Memory B cell (primary cell): Measurements from ENCODE around the gene GARNL3.

Experiments
- ATAC-seq: fragments of 150-1000 bp; cut with Tn5 transposase; 2 replicates; pipeline ENCODE4 v1.10.0; 2021; ENCODE audit warnings: low read depth, mild to moderate bottlenecking, moderate library complexity
- DNase-seq, 2 donors: peaks; one replicate each; pipeline ENCODE4 v3.0.0; 2022; ENCODE audit warnings: low spot score in 2 of 2
- H3K27ac Mint-ChIP-seq: one replicate; pipeline ENCODE4 v1.8.0; 2022; ENCODE audit warnings: mild to moderate bottlenecking, moderate library complexity, mixed read lengths
- H3K27me3 Mint-ChIP-seq: one replicate; pipeline ENCODE4 v1.8.0; 2022; ENCODE audit warnings: mixed read lengths
- H3K36me3 Mint-ChIP-seq: one replicate; pipeline ENCODE4 v1.8.0; 2022; ENCODE audit warnings: mild to moderate bottlenecking, mixed read lengths
- H3K4me1 Mint-ChIP-seq: one replicate; pipeline ENCODE4 v1.8.0; 2022; ENCODE audit warnings: mixed read lengths
- H3K4me3 Mint-ChIP-seq: one replicate; pipeline ENCODE4 v1.8.0; 2022; ENCODE audit warnings: mild to moderate bottlenecking, moderate library complexity, mixed read lengths
- H3K9me3 Mint-ChIP-seq: one replicate; pipeline ENCODE4 v1.8.0; 2022; ENCODE audit warnings: mixed read lengths

Gene GARNL3

GRCh38 chr9:127368852-127369402 lies 104.4 kb downstream of the GARNL3 start:
- ATAC-seq (no peak), DNase-seq (no peak)
- Mint-ChIP-seq H3K36me3 (peaks cover 9% of the 10 kb centered on the region), H3K4me1 (no peaks in the 10 kb centered on the region), H3K27ac (no peak overlapping the region), H3K27me3 (peaks cover 10% of the 10 kb centered on the region), H3K9me3 (no peaks in the 10 kb centered on the region), H3K4me3 (no peak overlapping the region)

GRCh38 chr9:127369428-127369827 lies 104.9 kb downstream of the GARNL3 start:
- H3K27ac Mint-ChIP-seq = no peak overlapping the region
- no peak for ATAC-seq

GRCh38 chr9:127370147-127370579 lies 105.6 kb downstream of the GARNL3 start:
- H3K9me3 Mint-ChIP-seq = no peaks in the 10 kb centered on the region
- ATAC-seq (no peak), DNase-seq (no peak)
- no peaks in the 10 kb centered on the region for H3K4me1 Mint-ChIP-seq
- peaks cover 6% of the 10 kb centered on the region for H3K36me3 Mint-ChIP-seq
- H3K27me3 Mint-ChIP-seq = peaks cover 10% of the 10 kb centered on the region
- no peak overlapping the region for H3K27ac Mint-ChIP-seq
- no peak overlapping the region for H3K4me3 Mint-ChIP-seq

More at GRCh38 chr9:127369428-127369827, 104.9 kb downstream of the GARNL3 start:
- Mint-ChIP-seq H3K9me3 (no peaks in the 10 kb centered on the region), H3K36me3 (peaks cover 6% of the 10 kb centered on the region), H3K27me3 (peaks cover 10% of the 10 kb centered on the region), H3K4me3 (no peak overlapping the region), H3K4me1 (no peaks in the 10 kb centered on the region)
- DNase-seq = no peak

GRCh38 chr9:127370672-127371648 lies 106.4 kb downstream of the GARNL3 start:
- Mint-ChIP-seq H3K27ac (no peak overlapping the region), H3K27me3 (peaks cover 10% of the 10 kb centered on the region), H3K9me3 (no peaks in the 10 kb centered on the region)

GRCh38 chr9:127380479-127380878 lies 115.9 kb downstream of the GARNL3 start:
- H3K9me3 Mint-ChIP-seq = peaks cover 4% of the 10 kb centered on the region
- no peak overlapping the region for H3K4me3 Mint-ChIP-seq
- no peak overlapping the region for H3K27ac Mint-ChIP-seq
- DNase-seq (no peak), ATAC-seq (no peak)
- peaks cover 9% of the 10 kb centered on the region for H3K27me3 Mint-ChIP-seq
- H3K36me3 Mint-ChIP-seq = no peaks in the 10 kb centered on the region
- no peaks in the 10 kb centered on the region for H3K4me1 Mint-ChIP-seq

More at GRCh38 chr9:127370672-127371648, 106.4 kb downstream of the GARNL3 start:
- Mint-ChIP-seq H3K4me1 (no peaks in the 10 kb centered on the region), H3K4me3 (no peak overlapping the region), H3K36me3 (peaks cover 6% of the 10 kb centered on the region)
- DNase-seq (no peak), ATAC-seq (no peak)

- DNase-seq = no peak
- Mint-ChIP-seq H3K36me3 (no peaks in the 10 kb centered on the region), H3K4me1 (no peaks in the 10 kb centered on the region), H3K27me3 (peaks cover 16% of the 10 kb centered on the region), H3K9me3 (peaks cover 4% of the 10 kb centered on the region), H3K4me3 (no peak overlapping the region), H3K27ac (no peak overlapping the region)
- no peak for ATAC-seq
These were observed 118.0 kb downstream of the GARNL3 start for GRCh38 chr9:127382541-127382940.

- no peak for ATAC-seq
- DNase-seq = no peak
- Mint-ChIP-seq H3K4me1 (peaks cover 8% of the 10 kb centered on the region), H3K4me3 (no peak overlapping the region), H3K9me3 (peaks cover 3% of the 10 kb centered on the region), H3K27me3 (peaks cover 16% of the 10 kb centered on the region), H3K36me3 (no peaks in the 10 kb centered on the region), H3K27ac (no peak overlapping the region)
These were observed 119.6 kb downstream of the GARNL3 start for GRCh38 chr9:127384016-127384730.

GRCh38 chr9:127384901-127385300 lies 120.3 kb downstream of the GARNL3 start:
- Mint-ChIP-seq H3K4me1 (peaks cover 8% of the 10 kb centered on the region), H3K4me3 (no peak overlapping the region), H3K9me3 (peaks cover 3% of the 10 kb centered on the region), H3K36me3 (no peaks in the 10 kb centered on the region), H3K27me3 (peaks cover 16% of the 10 kb centered on the region), H3K27ac (no peak overlapping the region)
- ATAC-seq = no peak
- no peak for DNase-seq

- Mint-ChIP-seq H3K9me3 (no peaks in the 10 kb centered on the region), H3K4me1 (peaks cover 8% of the 10 kb centered on the region), H3K4me3 (no peak overlapping the region), H3K36me3 (no peaks in the 10 kb centered on the region), H3K27me3 (peaks cover 16% of the 10 kb centered on the region), H3K27ac (no peak overlapping the region)
- DNase-seq (no peak), ATAC-seq (no peak)
These were observed 121.7 kb downstream of the GARNL3 start for GRCh38 chr9:127386249-127386648.

GRCh38 chr9:127386981-127387380 lies 122.4 kb downstream of the GARNL3 start:
- Mint-ChIP-seq H3K4me3 (no peak overlapping the region), H3K27me3 (peaks cover 16% of the 10 kb centered on the region), H3K9me3 (no peaks in the 10 kb centered on the region), H3K27ac (no peak overlapping the region), H3K4me1 (peaks cover 8% of the 10 kb centered on the region), H3K36me3 (no peaks in the 10 kb centered on the region)
- no peak for ATAC-seq
- no peak for DNase-seq

- ATAC-seq = peak; percentile 98
- peak overlapping the region; percentile 14 for H3K27ac Mint-ChIP-seq
- H3K36me3 Mint-ChIP-seq = no peaks in the 10 kb centered on the region
- H3K4me3 Mint-ChIP-seq = no peak overlapping the region
- H3K27me3 Mint-ChIP-seq = peaks cover 16% of the 10 kb centered on the region
- no peaks in the 10 kb centered on the region for H3K9me3 Mint-ChIP-seq
- DNase-seq = no peak
- peaks cover 8% of the 10 kb centered on the region for H3K4me1 Mint-ChIP-seq
These were observed 123.7 kb downstream of the GARNL3 start for GRCh38 chr9:127388037-127388855.

GRCh38 chr9:127388856-127389238 lies 124.3 kb downstream of the GARNL3 start:
- peaks cover 16% of the 10 kb centered on the region for H3K27me3 Mint-ChIP-seq
- no peak overlapping the region for H3K4me3 Mint-ChIP-seq
- DNase-seq = no peak
- peak overlapping the region; percentile 14 for H3K27ac Mint-ChIP-seq
- H3K4me1 Mint-ChIP-seq = peaks cover 8% of the 10 kb centered on the region
- H3K9me3 Mint-ChIP-seq = no peaks in the 10 kb centered on the region
- ATAC-seq = no peak
- no peaks in the 10 kb centered on the region for H3K36me3 Mint-ChIP-seq

- peaks cover 10% of the 10 kb centered on the region for H3K27me3 Mint-ChIP-seq
- DNase-seq = no peak
- no peak overlapping the region for H3K4me3 Mint-ChIP-seq
- H3K36me3 Mint-ChIP-seq = no peaks in the 10 kb centered on the region
- H3K9me3 Mint-ChIP-seq = no peaks in the 10 kb centered on the region
- H3K27ac Mint-ChIP-seq = no peak overlapping the region
- ATAC-seq = no peak
- H3K4me1 Mint-ChIP-seq = peaks cover 8% of the 10 kb centered on the region
These were observed 125.0 kb downstream of the GARNL3 start for GRCh38 chr9:127389381-127390247.
